GM12892 (cell line): ENCODE data around the gene ZNF28.
"Not testable (repeated sequence)": the region's sequence is repeated elsewhere in the genome, so short reads cannot be mapped to it uniquely, and the experiment has no call there.

Experiments
- POLR2A ChIP-seq: IDR thresholded peaks from 2 replicates; pipeline ENCODE4 v1.6.1; 2011; ENCODE audit warnings: low read depth, low read length, control low read depth
- TAF1 ChIP-seq: IDR thresholded peaks from 2 replicates; pipeline ENCODE4 v1.6.1; 2011; ENCODE audit warnings: low read depth, mild to moderate bottlenecking, control low read depth, low read length, borderline replicate concordance

GRCh38 chr19:52829866-52830265 lies 8.4 kb upstream of the ZNF28 start:
- TF ChIP-seq POLR2A, TAF1: not testable (repeated sequence)
